ENCODE results near the gene NFKBIA.
A peak's percentile ranks its signal among the peaks of the same experiment; 100 is the strongest.
"Not testable (repeated sequence)": the region's sequence is repeated elsewhere in the genome, so short reads cannot be mapped to it uniquely, and the experiment has no call there.

The NFKBIA gene

DNA sequence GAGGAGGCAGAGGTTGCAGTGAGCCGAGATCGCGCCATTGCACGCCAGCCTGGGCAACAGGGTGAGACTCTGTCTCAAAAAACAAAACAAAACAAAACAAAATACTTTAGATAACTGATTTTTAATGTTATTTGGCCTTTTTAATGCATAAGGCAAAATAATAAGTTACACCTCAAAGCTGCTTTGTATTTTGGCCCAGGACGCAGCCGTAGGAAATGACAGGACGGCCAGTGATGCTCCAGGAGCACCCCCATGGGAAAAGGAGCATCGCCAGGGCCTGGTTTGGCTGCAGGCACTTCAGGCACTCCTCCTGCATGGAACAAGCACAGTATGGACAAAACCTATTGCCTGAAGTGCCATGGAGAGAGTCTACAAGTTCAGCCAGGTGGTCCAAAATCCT is 3.5 kb upstream of the NFKBIA start:
- no peak for DNase-seq (ENCODE audit: low read depth)

DNA sequence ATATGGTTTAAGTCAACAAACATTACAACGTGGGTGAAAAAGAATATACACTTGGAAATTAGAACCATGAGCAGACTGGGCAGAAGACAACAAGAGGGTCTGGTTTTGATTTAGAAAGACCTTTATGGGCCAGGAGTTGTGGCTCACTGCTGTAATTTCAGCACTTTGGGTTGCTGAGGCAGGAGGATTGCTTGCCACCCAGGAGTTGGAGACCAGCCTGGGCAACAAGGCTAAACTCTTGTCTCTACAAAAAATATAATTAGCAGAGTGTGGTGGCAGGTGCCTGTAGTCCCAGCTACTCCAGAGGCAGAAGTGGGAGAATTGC is 2.7 kb upstream of the NFKBIA start:
- DNase-seq (ENCODE audit: low read depth), result no peak

GRCh38 chr14:35406506-35407305 is 2.2 kb upstream of the NFKBIA start:
- DNase-seq (ENCODE audit: low read depth), result peak; percentile 61

DNA sequence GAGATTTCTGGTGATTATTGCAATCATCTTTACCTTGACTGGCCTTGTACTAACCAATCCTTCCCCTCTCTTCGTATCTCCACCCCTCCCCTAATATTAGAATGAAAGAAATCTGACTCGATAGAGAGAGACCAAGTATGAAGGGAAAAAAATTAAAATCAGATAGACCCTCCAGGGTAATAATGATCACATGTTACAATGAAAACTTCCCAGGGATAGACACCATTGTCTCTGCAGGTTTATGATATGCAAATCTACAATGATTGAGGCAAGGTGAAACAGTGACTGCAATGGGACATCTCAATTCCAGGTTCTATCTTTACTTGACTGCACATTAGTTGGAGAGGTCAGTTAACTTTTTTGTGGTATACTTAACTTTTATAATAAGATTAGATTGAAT is 1.5 kb upstream of the NFKBIA start:
- no peak for DNase-seq (ENCODE audit: low read depth)

DNA sequence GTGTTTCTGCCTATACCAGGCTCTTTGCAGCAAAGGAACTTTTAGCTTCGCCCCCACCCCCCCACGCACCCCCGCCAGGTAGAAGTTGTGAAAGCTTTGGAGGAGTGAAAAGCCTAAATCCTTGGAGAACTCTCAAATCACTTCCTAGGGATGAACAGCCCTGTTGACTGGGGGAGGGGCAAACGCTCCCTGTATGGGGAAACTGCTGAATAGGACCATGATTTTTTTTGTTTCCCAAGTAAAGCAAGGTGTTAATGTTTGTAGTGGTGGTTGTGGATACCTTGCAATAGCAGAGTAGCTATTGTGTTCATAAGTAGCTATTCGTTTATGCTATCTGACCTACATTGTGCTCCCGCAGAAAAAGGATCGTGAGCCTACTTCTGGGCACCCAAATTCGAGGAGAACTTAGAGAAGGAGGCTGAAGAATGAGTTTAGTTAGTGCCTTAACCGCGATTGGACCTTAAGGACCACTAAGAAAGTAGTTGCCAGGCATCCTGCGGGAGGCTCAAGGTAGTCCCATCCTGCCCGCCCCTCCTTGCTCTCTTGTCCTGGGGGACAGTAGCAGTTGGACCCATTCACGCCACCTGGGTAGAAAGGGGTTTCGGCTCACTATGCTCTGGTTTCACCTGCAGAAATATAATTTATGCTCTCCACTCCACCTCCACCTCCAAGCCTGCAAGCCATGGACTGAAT is 901 bp upstream of the NFKBIA start:
- peak; percentile 38 for DNase-seq (ENCODE audit: low read depth)

GRCh38 chr14:35403603-35404448 is 723 bp downstream of the NFKBIA start:
- peak; percentile 93 for DNase-seq (ENCODE audit: low read depth)

DNA sequence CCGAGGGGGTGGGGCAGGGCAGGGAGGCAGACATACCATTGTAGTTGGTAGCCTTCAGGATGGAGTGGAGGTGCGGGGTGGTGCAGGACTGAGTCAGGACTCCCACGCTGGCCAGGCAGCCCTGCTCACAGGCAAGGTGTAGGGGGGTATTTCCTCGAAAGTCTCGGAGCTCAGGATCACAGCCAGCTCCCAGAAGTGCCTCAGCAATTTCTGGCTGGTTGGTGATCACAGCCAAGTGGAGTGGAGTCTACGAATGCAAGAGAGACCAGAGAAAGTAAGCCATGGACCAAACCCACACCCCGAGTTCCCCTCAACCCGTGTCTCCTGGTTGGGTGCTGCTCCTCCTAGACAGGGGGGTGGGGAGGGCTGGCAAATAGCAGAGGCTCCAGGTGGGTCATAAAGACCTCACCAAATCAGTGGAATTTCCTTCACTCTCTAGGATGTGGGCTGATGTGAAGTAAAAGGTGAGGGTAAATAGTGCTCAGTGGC is 1.4 kb downstream of the NFKBIA start:
- peak; percentile 69 for DNase-seq (ENCODE audit: low read depth)

DNA sequence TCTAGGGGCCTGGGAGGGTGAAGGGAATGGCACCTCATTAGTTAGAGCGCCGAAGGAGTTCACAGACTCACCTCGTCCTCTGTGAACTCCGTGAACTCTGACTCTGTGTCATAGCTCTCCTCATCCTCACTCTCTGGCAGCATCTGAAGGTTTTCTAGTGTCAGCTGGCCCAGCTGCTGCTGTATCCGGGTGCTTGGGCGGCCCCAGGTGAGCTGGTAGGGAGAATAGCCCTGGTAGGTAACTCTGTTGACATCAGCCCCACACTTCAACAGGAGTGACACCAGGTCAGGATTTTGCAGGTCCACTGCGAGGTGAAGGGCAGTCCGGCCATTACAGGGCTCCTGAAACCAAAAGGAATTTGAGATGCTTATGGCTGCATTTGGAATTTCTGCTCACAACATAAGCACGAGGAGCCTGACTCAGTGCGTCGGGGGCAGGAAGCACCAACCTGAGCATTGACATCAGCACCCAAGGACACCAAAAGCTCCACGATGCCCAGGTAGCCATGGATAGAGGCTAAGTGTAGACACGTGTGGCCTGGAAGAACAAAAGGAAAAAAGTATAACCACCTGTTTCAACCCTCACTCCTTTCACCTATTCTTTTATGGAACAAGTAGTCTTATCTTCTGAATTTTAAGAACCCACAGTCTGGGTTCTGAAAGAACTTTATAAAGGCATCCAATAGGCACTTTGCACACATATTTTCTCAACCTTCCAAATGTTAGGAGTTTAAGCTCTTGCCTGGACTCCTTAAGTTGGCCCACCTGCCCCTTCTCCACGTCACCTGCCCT is 2.0 kb downstream of the NFKBIA start:
- DNase-seq (ENCODE audit: low read depth), result peak; percentile 56

GRCh38 chr14:35401422-35402265 is 2.9 kb downstream of the NFKBIA start:
- peak; percentile 37 for DNase-seq (ENCODE audit: low read depth)

GRCh38 chr14:35400648-35401421 is 3.7 kb downstream of the NFKBIA start:
- peak; percentile 64 for DNase-seq (ENCODE audit: low read depth)

- DNase-seq (ENCODE audit: low read depth), result no peak
Measured at GRCh38 chr14:35399083-35399937, 5.2 kb downstream of the NFKBIA start.

- no peak for DNase-seq (ENCODE audit: low read depth)
Measured at GRCh38 chr14:35398071-35398584, 6.4 kb downstream of the NFKBIA start.

DNA sequence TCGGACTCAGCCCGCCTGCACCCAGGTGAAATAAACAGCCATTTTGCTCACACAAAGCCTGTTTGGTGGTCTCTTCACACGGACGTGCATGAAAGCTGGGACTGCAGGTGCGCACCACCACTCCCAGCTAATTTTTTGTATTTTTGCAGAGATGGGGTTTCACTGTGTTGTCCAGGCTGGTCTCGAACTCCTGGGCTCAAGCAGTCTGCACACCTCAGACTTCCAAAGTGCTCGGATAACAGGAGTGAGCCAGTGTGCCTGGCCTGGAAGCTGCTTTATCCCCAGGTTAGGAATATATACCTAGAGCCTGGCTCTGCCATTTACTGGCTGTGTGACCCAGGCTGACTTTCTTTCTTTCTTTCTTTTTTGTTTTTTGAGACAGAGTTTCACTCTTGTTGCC is 7.9 kb downstream of the NFKBIA start:
- DNase-seq (ENCODE audit: low read depth), result not testable (repeated sequence)

GRCh38 chr14:35395283-35395682 is 9.3 kb downstream of the NFKBIA start:
- DNase-seq (ENCODE audit: low read depth), result no peak

- DNase-seq (ENCODE audit: low read depth), result no peak
Measured at GRCh38 chr14:35394326-35395013, 10.1 kb downstream of the NFKBIA start.

- DNase-seq (ENCODE audit: low read depth), result no peak
Measured at GRCh38 chr14:35393826-35394225, 10.7 kb downstream of the NFKBIA start.

GRCh38 chr14:35392103-35392502 is 12.4 kb downstream of the NFKBIA start:
- no peak for DNase-seq (ENCODE audit: low read depth)

GRCh38 chr14:35391388-35391710 is 13.2 kb downstream of the NFKBIA start:
- no peak for DNase-seq (ENCODE audit: low read depth)

Measured in amniotic epithelial cell (primary cell).